ENCODE measurements around the gene MUSTN1.

GRCh38 chr3:52836471-52836845 is 1.6 kb upstream of the MUSTN1 start:
- TF ChIP-seq POLR2A (IDR thresholded peaks at IDR 0.05; ENCODE audit: low read depth, low read length) (no peak), EZH2 (IDR thresholded peaks at IDR 0.05; ENCODE audit: borderline replicate concordance, low read depth, low read length, severe bottlenecking) (no peak), POLR2AphosphoS5 (IDR thresholded peaks at IDR 0.05; ENCODE audit: insufficient read depth, low read depth, low read length) (no peak), MYC (IDR thresholded peaks at IDR 0.05; ENCODE audit: low read depth, low read length) (no peak), MAX (IDR thresholded peaks at IDR 0.05; ENCODE audit: insufficient read depth, insufficient read length) (no peak)
- TF ChIP-seq, protein P1, sequence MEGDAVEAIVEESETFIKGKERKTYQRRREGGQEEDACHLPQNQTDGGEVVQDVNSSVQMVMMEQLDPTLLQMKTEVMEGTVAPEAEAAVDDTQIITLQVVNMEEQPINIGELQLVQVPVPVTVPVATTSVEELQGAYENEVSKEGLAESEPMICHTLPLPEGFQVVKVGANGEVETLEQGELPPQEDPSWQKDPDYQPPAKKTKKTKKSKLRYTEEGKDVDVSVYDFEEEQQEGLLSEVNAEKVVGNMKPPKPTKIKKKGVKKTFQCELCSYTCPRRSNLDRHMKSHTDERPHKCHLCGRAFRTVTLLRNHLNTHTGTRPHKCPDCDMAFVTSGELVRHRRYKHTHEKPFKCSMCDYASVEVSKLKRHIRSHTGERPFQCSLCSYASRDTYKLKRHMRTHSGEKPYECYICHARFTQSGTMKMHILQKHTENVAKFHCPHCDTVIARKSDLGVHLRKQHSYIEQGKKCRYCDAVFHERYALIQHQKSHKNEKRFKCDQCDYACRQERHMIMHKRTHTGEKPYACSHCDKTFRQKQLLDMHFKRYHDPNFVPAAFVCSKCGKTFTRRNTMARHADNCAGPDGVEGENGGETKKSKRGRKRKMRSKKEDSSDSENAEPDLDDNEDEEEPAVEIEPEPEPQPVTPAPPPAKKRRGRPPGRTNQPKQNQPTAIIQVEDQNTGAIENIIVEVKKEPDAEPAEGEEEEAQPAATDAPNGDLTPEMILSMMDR (IDR thresholded peaks at IDR 0.05; ENCODE audit: extremely low read depth in 1 of 2, insufficient read depth in 1 of 2, low read depth in 1 of 2, low read length in 2 of 2), result no peak
